AG09309 (cell line): ENCODE data around the gene RIPK4.
A peak's percentile ranks its signal among the peaks of the same experiment; 100 is the strongest.

Experiments
- DNase-seq: peaks from one replicate; pipeline ENCODE4 v3.0.0-alpha.2; 2010; ENCODE audit warnings: low read depth
- H3K4me3 ChIP-seq: 2 replicates; pipeline ENCODE4 v1.5.1; 2011; ENCODE audit warnings: mild to moderate bottlenecking, low read depth, low read length, moderate library complexity; ENCODE audit not compliant: control insufficient read depth
- CTCF ChIP-seq: IDR thresholded peaks from 2 replicates; pipeline ENCODE4 v1.5.1; 2011; ENCODE audit warnings: mild to moderate bottlenecking, low read depth, low read length, inconsistent platforms; ENCODE audit not compliant: insufficient read depth, control insufficient read depth; ENCODE audit errors: missing control alignments

Gene RIPK4

GRCh38 chr21:41769933-41770332 lies 3.1 kb upstream of the RIPK4 start:
- no peak for TF ChIP-seq CTCF
- no peak for DNase-seq
- no peak overlapping the region for H3K4me3 ChIP-seq

GRCh38 chr21:41769521-41769920 lies 2.7 kb upstream of the RIPK4 start:
- no peak for TF ChIP-seq CTCF
- no peak overlapping the region for H3K4me3 ChIP-seq
- DNase-seq: no peak

- DNase-seq: no peak
- peak overlapping the region; percentile 35 for H3K4me3 ChIP-seq
- TF ChIP-seq CTCF: no peak
Measured at GRCh38 chr21:41769111-41769510, 2.3 kb upstream of the RIPK4 start.

GRCh38 chr21:41768437-41769042 lies 1.7 kb upstream of the RIPK4 start:
- DNase-seq: peak; percentile 68
- peak overlapping the region; percentile 35 for H3K4me3 ChIP-seq
- peak; percentile 67 for TF ChIP-seq CTCF

GRCh38 chr21:41767606-41768436 lies 969 bp upstream of the RIPK4 start:
- TF ChIP-seq CTCF: no peak
- H3K4me3 ChIP-seq: peak overlapping the region; percentile 35
- no peak for DNase-seq

GRCh38 chr21:41765973-41766882 lies 624 bp downstream of the RIPK4 start:
- TF ChIP-seq CTCF: no peak
- H3K4me3 ChIP-seq: peak overlapping the region; percentile 45
- no peak for DNase-seq
